ENCODE results near the gene XPO6.

Gene XPO6

DNA sequence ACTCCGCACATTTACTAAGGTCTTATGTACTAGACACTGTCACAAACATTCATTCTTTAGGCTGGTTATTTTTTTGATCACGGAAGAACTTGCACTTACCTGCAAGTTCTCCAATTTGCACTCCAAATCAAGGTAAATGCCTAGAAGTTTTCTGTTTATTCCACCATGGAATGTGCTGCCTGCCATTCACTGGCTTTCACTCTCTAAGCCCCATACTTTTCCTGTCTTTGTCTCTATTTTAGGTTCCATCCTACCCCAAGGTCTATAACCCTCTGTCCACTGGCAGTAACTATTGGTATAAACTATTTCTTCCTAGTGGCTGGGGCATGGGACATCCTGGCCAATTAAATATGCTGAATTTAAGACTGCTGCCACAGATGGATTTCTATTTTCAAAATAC is 15.9 kb downstream of the XPO6 start:
- DNase-seq (ENCODE audit: low read depth): no peak
- no peak overlapping the region for H3K4me3 ChIP-seq (ENCODE audit: control insufficient read depth, low read depth, low read length)
- TF ChIP-seq, protein P1, sequence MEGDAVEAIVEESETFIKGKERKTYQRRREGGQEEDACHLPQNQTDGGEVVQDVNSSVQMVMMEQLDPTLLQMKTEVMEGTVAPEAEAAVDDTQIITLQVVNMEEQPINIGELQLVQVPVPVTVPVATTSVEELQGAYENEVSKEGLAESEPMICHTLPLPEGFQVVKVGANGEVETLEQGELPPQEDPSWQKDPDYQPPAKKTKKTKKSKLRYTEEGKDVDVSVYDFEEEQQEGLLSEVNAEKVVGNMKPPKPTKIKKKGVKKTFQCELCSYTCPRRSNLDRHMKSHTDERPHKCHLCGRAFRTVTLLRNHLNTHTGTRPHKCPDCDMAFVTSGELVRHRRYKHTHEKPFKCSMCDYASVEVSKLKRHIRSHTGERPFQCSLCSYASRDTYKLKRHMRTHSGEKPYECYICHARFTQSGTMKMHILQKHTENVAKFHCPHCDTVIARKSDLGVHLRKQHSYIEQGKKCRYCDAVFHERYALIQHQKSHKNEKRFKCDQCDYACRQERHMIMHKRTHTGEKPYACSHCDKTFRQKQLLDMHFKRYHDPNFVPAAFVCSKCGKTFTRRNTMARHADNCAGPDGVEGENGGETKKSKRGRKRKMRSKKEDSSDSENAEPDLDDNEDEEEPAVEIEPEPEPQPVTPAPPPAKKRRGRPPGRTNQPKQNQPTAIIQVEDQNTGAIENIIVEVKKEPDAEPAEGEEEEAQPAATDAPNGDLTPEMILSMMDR (conservative IDR thresholded peaks at IDR 0.05; ENCODE audit: control insufficient read depth, insufficient read depth, low read depth, low read length): no peak

DNA sequence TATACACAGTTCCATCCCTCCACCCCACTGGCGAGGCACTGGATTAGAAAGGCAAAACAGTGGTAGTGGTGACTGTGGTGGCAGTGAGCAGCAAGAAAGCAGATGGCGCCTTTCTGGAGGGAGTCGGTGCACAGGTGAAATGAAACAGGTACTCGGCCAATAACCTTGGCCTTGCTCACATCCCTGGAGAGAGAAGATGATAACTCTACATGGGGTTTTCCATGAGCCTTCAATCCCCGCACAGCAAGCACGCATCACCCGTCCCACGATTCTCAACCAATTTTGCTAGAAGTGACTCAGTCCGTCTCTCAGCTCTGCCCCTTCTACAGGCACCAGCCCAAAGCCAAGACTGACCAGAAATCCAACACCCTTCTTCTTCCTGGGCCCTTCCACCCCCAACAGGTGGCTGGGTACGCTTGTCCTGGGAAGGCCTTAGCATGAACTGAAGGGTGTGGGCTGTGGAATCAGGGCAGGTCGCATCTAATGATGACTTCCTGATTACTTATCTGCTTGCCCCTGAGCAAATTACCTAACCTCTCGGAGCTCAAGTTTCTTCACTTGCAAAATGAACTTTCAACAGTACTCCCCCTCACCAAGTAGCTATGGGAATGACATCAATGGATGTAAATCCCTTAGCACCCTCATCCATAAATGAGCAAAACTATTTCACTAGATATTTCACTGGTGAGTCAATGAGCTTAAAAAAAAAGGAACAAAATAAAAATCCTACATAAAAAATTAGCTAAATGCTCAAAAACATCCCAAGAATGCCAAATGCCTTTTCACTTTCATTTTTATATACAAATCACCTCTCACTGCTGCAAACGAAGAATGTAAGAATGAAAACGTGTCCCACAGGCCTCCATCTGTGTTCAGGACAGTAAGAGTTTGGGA is 18.0 kb downstream of the XPO6 start:
- no peak overlapping the region for H3K4me3 ChIP-seq (ENCODE audit: control insufficient read depth, low read depth, low read length)
- TF ChIP-seq, protein P1 (conservative IDR thresholded peaks at IDR 0.05; ENCODE audit: control insufficient read depth, insufficient read depth, low read depth, low read length): no peak
- DNase-seq (ENCODE audit: low read depth): peak; percentile 91

DNA sequence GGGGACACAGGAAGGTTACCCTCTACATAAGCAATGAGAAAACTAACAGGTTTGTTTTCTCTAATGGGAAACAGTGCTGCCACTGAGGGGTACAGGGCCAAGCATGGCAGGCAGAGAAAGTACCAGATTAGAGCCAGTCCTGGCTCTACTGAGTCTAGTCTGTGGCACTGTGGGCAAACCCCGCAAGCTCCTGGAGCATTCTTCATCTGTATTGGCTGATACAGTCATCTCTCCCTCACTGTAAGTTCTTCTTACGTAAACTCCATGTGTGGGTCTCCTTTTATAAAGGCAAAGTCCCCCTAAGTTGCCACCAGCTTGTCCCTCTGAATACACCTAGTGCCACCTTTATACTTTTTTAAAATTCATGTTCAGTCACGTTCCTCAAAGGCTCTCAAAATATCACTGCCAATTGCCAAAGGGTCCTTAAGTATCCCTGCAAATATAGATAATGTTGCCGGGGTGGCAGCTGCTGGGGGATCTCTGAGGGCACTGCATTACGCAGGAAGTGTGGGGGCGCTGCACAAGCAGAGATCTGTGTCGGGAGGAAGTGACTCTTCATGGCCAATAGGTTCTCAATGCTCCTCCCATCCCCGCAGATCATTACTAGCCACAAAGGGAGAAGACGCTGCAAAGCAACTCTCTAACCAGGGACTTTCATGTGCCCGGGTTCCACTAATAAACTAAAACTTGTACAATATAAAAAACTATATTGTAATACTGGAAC is 18.8 kb downstream of the XPO6 start:
- TF ChIP-seq, protein P1 (conservative IDR thresholded peaks at IDR 0.05; ENCODE audit: control insufficient read depth, insufficient read depth, low read depth, low read length): no peak
- no peak overlapping the region for H3K4me3 ChIP-seq (ENCODE audit: control insufficient read depth, low read depth, low read length)
- no peak for DNase-seq (ENCODE audit: low read depth)

DNA sequence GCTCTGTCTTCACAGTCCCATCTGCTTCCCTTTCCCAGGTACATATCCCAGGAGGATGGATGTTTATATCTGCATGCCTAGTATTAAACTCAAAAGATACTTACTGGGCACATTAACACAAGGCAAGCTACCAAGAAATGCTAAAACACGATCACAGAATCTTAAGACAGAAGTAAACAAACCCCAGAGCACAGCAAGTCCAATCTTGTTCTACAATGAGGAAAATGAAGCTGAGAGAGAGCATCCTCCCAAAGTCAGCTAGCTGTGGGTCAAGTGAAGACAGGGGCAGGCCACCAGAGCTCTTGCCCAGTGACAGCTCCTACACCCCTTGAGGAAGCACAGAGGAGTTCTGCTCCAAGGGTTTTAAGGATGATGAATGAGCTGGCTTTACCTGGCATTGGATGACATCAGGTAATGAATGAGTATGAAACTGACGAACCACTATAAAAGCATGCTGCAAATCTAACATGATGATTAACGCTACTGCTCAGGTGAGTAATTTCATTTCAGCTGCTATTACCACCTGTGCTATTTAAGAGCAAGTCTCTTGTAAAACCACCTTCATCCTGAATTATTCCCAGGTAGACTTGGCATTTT is 20.3 kb downstream of the XPO6 start:
- no peak overlapping the region for H3K4me3 ChIP-seq (ENCODE audit: control insufficient read depth, low read depth, low read length)
- TF ChIP-seq, protein P1 (conservative IDR thresholded peaks at IDR 0.05; ENCODE audit: control insufficient read depth, insufficient read depth, low read depth, low read length): no peak
- no peak for DNase-seq (ENCODE audit: low read depth)

DNA sequence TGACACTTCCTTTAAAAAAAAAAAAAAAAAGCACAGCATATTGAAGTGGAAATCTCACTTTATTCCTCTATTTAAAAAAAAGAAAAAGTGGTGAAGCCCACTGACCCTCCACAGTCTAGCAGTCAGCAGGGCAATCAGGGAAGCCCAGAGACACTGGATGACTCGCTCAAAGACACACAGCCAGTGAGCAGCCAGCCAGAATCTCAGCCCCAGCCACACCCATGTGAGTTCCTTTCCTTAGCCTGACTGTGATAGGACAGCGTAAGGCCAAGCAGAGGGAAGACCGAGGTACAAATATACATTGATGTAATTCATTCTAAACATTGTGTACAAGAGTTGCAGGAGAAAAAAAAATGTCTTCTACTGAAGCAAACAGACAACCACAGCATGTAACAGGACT is 22.5 kb downstream of the XPO6 start:
- DNase-seq (ENCODE audit: low read depth): peak; percentile 50
- TF ChIP-seq, protein P1 (conservative IDR thresholded peaks at IDR 0.05; ENCODE audit: control insufficient read depth, insufficient read depth, low read depth, low read length): no peak
- H3K4me3 ChIP-seq (ENCODE audit: control insufficient read depth, low read depth, low read length): no peak overlapping the region

DNA sequence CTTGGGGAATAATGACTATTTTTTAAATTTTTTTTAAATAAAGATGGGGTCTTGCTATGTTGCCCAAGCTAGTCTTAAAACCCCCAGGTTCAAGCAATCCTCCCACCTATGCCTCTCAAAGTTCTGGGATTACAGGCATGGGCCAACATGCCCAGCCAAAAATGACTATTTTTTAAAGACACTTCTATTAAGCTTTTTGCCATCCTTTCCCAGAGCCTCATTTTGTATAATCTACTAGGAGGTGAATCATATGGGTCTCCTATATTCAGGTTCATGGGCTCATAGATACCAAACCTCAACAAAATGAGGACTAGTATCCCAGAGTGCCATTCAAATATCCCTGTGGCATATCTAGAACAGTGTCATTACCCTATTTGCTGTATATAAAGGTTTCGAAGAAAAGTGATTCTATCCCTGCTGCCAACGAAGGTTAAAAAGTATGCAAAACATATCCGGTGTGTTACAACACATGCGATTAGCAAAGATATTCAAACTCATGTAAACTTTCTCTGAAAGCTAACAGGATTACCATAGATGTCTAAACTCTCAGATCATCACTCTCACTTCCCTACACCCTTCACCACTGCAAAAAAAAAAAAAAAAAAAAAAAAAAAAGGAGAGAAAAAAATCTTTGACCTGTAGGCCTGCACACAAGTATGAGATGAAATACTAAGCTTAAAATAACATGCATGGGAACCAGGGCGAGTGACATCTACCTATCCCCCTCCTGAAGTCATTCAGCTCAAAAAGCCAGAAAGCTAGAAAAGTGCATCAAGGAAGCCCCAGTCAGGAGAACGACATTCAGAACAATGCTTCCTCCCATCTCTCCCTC is 23.5 kb downstream of the XPO6 start:
- TF ChIP-seq, protein P1 (conservative IDR thresholded peaks at IDR 0.05; ENCODE audit: control insufficient read depth, insufficient read depth, low read depth, low read length): no peak
- DNase-seq (ENCODE audit: low read depth): no peak
- H3K4me3 ChIP-seq (ENCODE audit: control insufficient read depth, low read depth, low read length): no peak overlapping the region
